ENCODE results near the gene TEDC2.

DNA sequence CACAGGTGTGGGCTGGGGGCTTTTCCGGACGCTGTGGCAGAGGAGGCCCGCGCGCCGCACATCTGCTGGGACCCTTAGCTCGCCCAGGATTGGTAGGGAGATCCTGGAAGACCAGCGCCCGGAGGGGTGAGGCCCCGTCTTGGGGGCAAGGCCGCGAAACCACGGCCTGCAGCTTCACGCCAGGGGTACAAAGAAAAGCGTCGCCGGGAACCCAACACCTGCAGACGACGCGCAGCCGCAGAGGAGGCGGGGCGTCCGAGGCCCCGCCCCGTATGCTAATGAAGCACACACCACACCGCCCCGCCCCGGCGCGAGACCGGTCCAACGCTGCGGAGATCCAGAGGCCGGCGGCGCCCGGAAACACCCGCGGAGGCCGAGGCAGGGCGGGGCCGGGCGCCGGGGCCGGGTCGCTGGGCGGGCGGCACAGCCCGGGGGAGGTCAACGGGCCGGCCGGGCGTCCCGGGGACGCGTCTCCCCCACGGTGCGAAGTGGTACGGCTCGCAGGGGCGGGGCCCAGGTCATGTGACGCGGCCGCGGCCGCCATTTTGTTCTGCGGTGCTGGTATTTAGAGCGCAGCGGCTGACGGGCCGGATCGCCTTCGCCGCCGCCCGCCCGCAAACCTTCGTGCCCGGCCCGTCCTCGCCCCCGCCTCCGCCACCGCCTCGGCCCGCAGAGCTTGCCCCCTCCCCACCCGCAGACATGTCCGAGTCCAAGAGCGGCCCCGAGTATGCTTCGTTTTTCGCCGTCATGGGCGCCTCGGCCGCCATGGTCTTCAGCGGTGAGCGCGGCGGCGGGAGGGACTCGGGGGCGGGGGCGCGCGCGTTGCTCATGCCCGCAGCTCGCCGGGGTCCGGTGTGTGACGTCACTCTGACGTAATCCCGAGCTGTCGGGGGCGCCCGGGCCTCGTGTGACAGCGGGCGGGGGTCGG lies 53.8 kb downstream of the TEDC2 start, which contains the start of gene ATP6V0C:
- TF ChIP-seq, protein P1, sequence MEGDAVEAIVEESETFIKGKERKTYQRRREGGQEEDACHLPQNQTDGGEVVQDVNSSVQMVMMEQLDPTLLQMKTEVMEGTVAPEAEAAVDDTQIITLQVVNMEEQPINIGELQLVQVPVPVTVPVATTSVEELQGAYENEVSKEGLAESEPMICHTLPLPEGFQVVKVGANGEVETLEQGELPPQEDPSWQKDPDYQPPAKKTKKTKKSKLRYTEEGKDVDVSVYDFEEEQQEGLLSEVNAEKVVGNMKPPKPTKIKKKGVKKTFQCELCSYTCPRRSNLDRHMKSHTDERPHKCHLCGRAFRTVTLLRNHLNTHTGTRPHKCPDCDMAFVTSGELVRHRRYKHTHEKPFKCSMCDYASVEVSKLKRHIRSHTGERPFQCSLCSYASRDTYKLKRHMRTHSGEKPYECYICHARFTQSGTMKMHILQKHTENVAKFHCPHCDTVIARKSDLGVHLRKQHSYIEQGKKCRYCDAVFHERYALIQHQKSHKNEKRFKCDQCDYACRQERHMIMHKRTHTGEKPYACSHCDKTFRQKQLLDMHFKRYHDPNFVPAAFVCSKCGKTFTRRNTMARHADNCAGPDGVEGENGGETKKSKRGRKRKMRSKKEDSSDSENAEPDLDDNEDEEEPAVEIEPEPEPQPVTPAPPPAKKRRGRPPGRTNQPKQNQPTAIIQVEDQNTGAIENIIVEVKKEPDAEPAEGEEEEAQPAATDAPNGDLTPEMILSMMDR (conservative IDR thresholded peaks at IDR 0.05; ENCODE audit: low read depth, low read length), result no peak
- no peak for TF ChIP-seq EZH2 (IDR thresholded peaks at IDR 0.05; ENCODE audit: borderline replicate concordance, low read depth, low read length, poor library complexity, severe bottlenecking)
